GM12874 (cell line): ENCODE measurements around the gene NKTR.

Experiments used
- TF ChIP-seq, protein P1 (sequence below): IDR thresholded peaks from 2 replicates; pipeline ENCODE4 v1.5.1; 2011; ENCODE audit warnings: low read depth, mild to moderate bottlenecking, control low read depth, low read length, moderate library complexity; ENCODE audit not compliant: insufficient read depth

The NKTR gene

DNA sequence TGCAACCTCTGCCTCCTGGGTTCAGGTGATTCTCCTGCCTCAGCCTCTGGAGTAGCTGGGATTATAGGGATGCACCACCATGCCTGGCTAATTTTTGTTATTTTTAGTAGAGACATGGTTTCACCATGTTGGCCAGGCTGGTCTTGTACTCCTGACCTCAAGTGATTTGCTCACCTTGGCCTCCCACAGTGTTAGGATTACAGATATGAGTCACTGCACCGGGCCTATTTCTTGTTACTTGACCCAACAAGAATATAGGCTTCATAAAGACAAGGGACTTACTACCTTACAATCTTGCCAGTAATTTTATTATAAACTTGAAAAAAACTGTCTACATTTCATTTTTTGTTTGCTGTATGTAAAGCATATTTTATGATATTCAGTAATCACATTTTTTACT lies 31.7 kb downstream of the NKTR start:
- TF ChIP-seq, protein P1, sequence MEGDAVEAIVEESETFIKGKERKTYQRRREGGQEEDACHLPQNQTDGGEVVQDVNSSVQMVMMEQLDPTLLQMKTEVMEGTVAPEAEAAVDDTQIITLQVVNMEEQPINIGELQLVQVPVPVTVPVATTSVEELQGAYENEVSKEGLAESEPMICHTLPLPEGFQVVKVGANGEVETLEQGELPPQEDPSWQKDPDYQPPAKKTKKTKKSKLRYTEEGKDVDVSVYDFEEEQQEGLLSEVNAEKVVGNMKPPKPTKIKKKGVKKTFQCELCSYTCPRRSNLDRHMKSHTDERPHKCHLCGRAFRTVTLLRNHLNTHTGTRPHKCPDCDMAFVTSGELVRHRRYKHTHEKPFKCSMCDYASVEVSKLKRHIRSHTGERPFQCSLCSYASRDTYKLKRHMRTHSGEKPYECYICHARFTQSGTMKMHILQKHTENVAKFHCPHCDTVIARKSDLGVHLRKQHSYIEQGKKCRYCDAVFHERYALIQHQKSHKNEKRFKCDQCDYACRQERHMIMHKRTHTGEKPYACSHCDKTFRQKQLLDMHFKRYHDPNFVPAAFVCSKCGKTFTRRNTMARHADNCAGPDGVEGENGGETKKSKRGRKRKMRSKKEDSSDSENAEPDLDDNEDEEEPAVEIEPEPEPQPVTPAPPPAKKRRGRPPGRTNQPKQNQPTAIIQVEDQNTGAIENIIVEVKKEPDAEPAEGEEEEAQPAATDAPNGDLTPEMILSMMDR, result no peak

GRCh38 chr3:42633544-42633943 lies 33.1 kb downstream of the NKTR start:
- TF ChIP-seq, protein P1, result no peak

DNA sequence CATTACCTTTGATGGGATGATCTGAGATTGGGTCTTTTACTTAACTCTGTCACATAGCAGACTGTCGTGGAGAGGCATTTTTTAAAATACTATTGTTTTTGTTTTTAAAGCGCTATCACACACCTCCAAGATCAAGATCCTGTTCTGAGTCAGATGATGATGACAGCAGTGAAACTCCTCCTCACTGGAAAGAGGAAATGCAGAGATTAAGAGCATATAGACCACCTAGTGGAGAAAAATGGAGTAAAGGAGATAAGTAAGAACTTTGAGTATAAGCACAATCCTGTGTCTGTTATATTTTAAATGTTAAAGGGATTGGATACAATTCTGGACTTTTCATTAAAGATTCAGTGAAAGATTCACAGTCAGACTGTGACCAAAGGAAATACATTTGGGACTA lies 34.6 kb downstream of the NKTR start:
- TF ChIP-seq, protein P1, result no peak

GRCh38 chr3:42637001-42637400 lies 36.5 kb downstream of the NKTR start:
- TF ChIP-seq, protein P1, result no peak

GRCh38 chr3:42638339-42638842 lies 37.9 kb downstream of the NKTR start:
- TF ChIP-seq, protein P1, result no peak

DNA sequence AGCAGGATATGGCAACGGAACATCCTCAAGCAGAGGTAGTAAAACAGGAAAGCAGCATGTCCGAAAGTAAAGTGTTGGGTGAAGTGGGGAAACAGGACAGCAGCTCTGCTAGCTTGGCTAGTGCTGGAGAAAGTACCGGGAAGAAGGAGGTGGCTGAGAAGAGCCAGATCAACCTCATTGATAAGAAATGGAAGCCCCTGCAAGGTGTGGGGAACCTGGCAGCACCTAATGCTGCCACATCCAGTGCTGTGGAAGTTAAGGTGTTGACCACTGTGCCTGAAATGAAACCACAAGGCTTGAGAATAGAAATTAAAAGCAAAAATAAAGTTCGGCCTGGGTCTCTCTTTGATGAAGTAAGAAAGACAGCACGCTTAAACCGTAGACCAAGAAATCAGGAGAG lies 38.7 kb downstream of the NKTR start:
- TF ChIP-seq, protein P1, result no peak

DNA sequence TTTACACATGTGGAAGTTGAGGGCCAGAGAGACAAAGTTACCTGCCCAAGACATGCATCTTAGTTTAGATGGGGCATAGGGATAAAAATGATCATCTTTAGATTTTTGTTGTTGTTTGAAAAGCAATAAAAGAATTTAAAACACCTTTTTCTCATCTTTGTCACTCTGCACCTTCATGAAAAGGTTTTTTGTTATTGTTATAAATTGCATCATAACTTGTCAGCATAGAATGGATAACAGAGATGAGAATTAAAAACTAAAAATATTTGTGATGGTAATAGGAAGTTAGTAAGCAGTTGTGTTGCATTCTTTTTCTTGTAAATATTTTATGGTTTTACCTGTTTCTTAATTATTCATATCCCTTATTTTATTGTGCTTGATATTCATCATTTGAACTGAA lies 39.6 kb downstream of the NKTR start:
- TF ChIP-seq, protein P1, result no peak
